Activated T-cell treated with anti-CD3 and anti-CD28 coated beads for 1 hour (primary cell): ENCODE measurements around the gene SLC9A9.

Experiments used
- DNase-seq: peaks from one replicate; pipeline ENCODE4 v3.0.0-alpha.2; 2020; ENCODE audit warnings: low read depth

SLC9A9 gene

DNA sequence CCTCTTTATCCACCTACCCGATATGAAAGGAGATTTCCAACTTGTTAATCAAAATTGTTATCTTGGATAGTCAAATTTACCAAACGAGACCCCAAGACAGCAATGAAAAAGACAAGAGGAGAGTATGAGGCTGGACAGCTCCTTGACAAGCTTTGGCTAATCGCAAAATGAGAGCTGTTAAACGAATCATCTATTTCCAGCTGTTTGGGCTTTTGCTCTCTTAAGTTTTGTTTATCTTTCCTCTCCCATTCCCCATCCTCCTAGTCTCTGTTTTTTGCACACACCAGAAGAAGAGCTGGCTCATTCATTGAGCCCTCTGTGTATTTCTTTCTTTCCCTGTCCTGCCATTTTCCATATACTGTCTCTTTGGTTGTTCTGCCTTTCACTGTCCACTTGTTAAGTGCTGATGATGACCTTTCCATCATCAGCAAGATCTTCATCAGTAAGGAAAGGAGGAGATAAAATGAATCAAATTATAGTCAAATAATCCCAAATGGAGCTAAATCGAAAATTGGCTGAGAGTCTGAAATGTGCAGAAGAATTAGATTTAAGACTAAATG, 161.6 kb downstream of the SLC9A9 start:
- no peak for DNase-seq

GRCh38 chr3:143685491-143685890, 162.8 kb downstream of the SLC9A9 start:
- no peak for DNase-seq

- no peak for DNase-seq
Observed at GRCh38 chr3:143677430-143677829, 170.8 kb downstream of the SLC9A9 start.

DNA sequence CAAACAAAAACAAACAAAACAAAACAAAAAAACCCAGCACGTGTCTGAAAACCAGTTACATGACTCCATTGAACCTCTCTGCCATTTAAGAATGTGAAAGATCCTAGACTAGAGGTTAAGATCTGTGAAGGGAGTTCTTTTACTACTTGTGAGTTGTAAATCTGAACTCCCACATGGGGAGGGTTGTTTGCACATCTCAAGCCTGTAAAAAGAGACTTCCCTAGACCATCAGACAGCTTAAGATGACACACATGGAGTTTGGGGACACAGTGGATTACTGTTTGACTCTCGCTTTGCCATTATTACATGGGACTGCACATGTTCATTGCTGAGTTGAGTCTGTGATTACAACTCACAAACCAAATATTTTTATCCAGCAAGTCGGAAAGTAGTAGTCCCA, 171.5 kb downstream of the SLC9A9 start:
- DNase-seq = no peak

GRCh38 chr3:143676021-143676420, 172.2 kb downstream of the SLC9A9 start:
- DNase-seq = no peak

GRCh38 chr3:143674100-143674968, 173.9 kb downstream of the SLC9A9 start:
- DNase-seq = peak; percentile 60

- DNase-seq = no peak
Observed at GRCh38 chr3:143672396-143673165, 175.7 kb downstream of the SLC9A9 start.

DNA sequence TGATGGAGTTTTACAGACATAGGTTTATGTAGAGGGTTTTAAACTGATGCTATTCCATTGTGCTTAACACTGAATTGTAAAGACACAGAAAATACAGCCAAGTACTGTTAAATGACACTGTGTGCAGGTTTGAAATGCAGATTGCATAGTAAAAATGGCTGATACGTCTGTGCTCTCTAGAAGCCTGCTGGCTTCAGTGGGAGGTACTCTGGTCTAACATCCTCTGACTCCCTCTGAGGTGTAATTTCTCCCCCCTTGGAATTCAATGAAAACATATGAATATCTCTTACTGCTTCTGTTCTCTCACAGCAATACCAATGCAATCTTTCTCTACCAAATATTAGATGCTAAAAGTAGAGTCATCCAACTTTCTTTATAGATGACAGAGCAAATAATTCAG, 176.6 kb downstream of the SLC9A9 start:
- DNase-seq = no peak

GRCh38 chr3:143668924-143669790, 179.1 kb downstream of the SLC9A9 start:
- no peak for DNase-seq

GRCh38 chr3:143668385-143668784, 179.9 kb downstream of the SLC9A9 start:
- no peak for DNase-seq

GRCh38 chr3:143661677-143662076, 186.6 kb downstream of the SLC9A9 start:
- DNase-seq = no peak

DNA sequence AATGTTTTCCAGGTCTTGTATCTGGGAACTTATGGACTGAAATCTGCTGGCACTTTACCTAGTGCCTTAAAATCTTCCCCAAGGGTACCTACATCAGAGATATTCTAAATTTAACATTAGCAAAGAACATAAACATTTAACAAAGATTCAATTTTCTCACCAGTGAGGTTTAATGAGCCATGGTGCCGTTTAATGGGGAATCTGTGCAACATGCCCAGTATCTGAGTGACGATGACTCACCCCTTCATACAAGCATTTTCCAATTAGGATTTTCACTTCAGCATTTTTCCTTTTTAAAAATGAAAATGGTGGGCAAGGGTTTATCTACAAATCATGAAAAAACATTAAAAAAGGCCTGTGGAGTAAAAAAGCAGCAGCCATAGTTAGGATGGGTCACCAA, 189.4 kb downstream of the SLC9A9 start:
- no peak for DNase-seq

- no peak for DNase-seq
Observed at GRCh38 chr3:143658116-143658515, 190.2 kb downstream of the SLC9A9 start.

GRCh38 chr3:143657391-143657790, 190.9 kb downstream of the SLC9A9 start:
- no peak for DNase-seq

DNA sequence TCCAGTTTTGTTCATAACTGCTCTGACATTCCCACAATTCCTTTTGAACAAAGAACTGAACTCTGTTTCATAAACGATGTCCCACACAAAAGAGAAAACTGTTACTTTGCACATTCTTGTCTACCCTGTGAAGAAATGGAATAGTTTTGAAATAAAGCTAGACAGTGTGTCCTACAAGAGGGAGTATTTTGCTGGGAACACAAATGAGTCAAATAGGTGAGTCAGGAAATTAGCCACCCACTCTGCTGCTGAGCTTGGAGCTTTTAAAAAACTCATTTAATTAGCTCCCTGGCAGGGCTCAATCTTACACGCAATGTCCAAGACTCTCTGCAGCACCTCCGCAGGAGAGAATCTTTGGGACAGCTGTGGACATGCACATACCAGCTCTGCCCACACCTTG, 193.4 kb downstream of the SLC9A9 start:
- DNase-seq = no peak

GRCh38 chr3:143653935-143654334, 194.3 kb downstream of the SLC9A9 start:
- no peak for DNase-seq

- no peak for DNase-seq
Observed at GRCh38 chr3:143653493-143653892, 194.8 kb downstream of the SLC9A9 start.

DNA sequence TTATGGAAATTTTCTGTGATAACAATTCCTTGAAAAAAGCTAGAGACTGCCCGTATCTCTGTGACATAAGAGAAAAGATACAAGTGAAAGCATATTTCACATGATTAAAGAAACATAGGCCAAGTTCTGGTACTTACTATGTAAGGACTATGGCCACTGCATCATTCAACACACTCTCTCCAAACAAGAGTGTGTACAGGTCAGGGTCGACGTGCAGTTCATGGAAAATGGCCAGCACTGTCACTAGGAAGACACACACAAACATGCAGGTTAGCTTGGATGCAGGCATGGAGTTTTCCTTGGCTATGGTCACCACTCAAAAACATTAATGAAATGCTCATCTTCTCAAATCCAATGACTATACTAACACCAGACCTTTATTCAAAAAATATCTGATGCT, 196.2 kb downstream of the SLC9A9 start:
- no peak for DNase-seq

DNA sequence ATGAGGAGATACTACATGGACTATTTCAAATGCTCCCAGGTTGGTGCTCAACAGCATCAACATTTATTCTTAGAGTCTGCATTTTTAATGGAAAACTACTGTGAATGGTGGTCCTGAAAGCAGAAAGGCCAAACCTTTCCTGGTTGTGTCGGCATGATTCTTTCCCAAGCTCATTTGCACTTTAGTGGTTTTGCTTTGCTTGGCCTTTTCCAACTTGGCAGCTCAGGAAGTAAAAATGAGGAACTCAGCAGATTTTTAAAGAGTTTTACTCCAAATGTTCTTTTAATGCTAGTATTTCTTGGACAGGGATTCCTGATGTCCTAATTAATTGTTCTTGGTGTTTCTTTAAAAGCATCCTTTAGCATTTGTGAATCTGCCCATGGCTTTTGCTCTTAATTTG, 197.4 kb downstream of the SLC9A9 start:
- no peak for DNase-seq

- no peak for DNase-seq
Observed at GRCh38 chr3:143650120-143650519, 198.1 kb downstream of the SLC9A9 start.

- no peak for DNase-seq
Observed at GRCh38 chr3:143648708-143649107, 199.6 kb downstream of the SLC9A9 start.

DNA sequence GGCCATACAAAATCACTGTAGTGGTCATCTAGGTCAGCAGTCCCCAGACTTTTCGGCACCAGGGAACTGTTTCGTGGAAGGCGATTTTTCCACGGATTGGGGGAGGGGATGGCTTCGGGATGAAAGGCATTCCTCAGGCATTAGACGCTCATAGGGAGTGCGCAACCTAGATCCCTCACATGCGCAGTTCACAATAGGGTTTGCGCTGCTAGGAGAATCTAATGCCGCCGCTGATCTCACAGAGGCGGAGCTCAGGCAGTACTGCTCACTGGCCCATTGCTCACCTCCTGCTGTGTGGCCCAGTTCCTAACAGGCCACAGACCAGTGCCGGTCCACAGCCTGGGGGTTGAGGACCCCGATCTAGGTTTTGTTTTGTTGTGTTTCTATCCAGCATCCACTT, 200.1 kb downstream of the SLC9A9 start:
- DNase-seq = no peak
